A549 (cell line): ENCODE results near the gene GRAMD1A.

Experiments used
- CTCF ChIP-seq: fragments of >200 bp; sonication (Bioruptor Twin); formaldehyde crosslinking; IDR thresholded peaks from 3 replicates; pipeline ENCODE4 v1.5.1; 2016
- E2F6 ChIP-seq: IDR thresholded peaks from 2 replicates; pipeline ENCODE4 v1.6.1; 2012; ENCODE audit warnings: low read depth, borderline replicate concordance
- RAD21 ChIP-seq, 2 experiments: fragments of >200 bp in 1 of 2; sonication (Bioruptor Twin) in 1 of 2; formaldehyde crosslinking in 1 of 2; IDR thresholded peaks in 1 of 2; conservative IDR thresholded peaks in 1 of 2; 2 replicates in 1 of 2; 3 replicates in 1 of 2; pipeline ENCODE4 v1.6.1; 2012 to 2018; ENCODE audit warnings: inconsistent platforms in 1 of 2

GRCh38 chr19:35065574-35065973 lies 65.5 kb downstream of the GRAMD1A start:
- TF ChIP-seq E2F6 (no peak), CTCF (no peak), RAD21 (conservative IDR thresholded peaks at IDR 0.05 in 1 of 2, IDR thresholded peaks at IDR 0.05 in 1 of 2) (no peak)
